K562 (cell line): Measurements from ENCODE around the gene OSGIN1. TPM values are rescaled to one million over a fixed set of nuclear protein-coding genes. Genes with fewer than 3 reads are reported as not detected.

Experiments
- CGGBP1 ChIP-seq: fragments of 250-450 bp; sonication (Bioruptor Pico); IDR thresholded peaks from 2 replicates; pipeline ENCODE4 v1.9.0; 2021; ENCODE audit warnings: mild to moderate bottlenecking
- CHCHD3 ChIP-seq: fragments of 250-450 bp; sonication (Bioruptor Pico); IDR thresholded peaks from 2 replicates; pipeline ENCODE4 v2.1.2; 2022; ENCODE audit warnings: mild to moderate bottlenecking
- EHMT2 ChIP-seq: fragments of 450-650 bp; IDR thresholded peaks from 2 replicates; pipeline ENCODE4 v1.6.1; 2018; ENCODE audit warnings: antibody characterized with exemption
- ETV6 ChIP-seq, 3 experiments: fragments of 150-350 bp in 1 of 3; sonication (generic) in 1 of 3; formaldehyde crosslinking in 1 of 3; IDR thresholded peaks; 2 replicates each; pipeline versions ENCODE4 v1.6.1 to v1.8.0; 2014 to 2022; ENCODE audit warnings: borderline replicate concordance in 2 of 3, low read depth in 2 of 3, antibody characterized with exemption in 1 of 3, low read length in 1 of 3, mild to moderate bottlenecking in 1 of 3, missing genetic modification reagents in 1 of 3
- MIER1 ChIP-seq: fragments of 450-650 bp; IDR thresholded peaks from 2 replicates; pipeline ENCODE4 v1.6.1; 2016; ENCODE audit warnings: antibody characterized with exemption, mild to moderate bottlenecking, low read depth
- MTA3 ChIP-seq: fragments of 450-650 bp; formaldehyde crosslinking; IDR thresholded peaks from 2 replicates; pipeline ENCODE4 v1.6.1; 2017; ENCODE audit warnings: mild to moderate bottlenecking, borderline replicate concordance
- NCOR1 ChIP-seq: fragments of 450-650 bp; IDR thresholded peaks from 2 replicates; pipeline ENCODE4 v1.6.1; 2016; ENCODE audit warnings: mild to moderate bottlenecking, moderate library complexity
- NELFE ChIP-seq: IDR thresholded peaks from 2 replicates; pipeline ENCODE4 v1.6.1; 2011; ENCODE audit warnings: mild to moderate bottlenecking; ENCODE audit not compliant: insufficient read depth, insufficient read length
- PTRF ChIP-seq: fragments of 450-650 bp; IDR thresholded peaks from 2 replicates; pipeline ENCODE4 v1.6.1; 2016; ENCODE audit warnings: mild to moderate bottlenecking, missing genetic modification characterization, missing compliant biosample characterization
- PTTG1 ChIP-seq: fragments of 450-650 bp; IDR thresholded peaks from 2 replicates; pipeline ENCODE4 v1.6.1; 2016; ENCODE audit warnings: low read depth, mild to moderate bottlenecking, missing genetic modification characterization, missing compliant biosample characterization
- RBM15 ChIP-seq: fragments of 200-400 bp; formaldehyde crosslinking; IDR thresholded peaks from 2 replicates; pipeline ENCODE4 v1.6.1; 2018; ENCODE audit warnings: mild to moderate bottlenecking, low read length, moderate library complexity; ENCODE audit not compliant: insufficient read depth
- SRSF3 ChIP-seq: fragments of 200-400 bp; formaldehyde crosslinking; IDR thresholded peaks from 2 replicates; pipeline ENCODE4 v1.6.1; 2016; ENCODE audit warnings: mild to moderate bottlenecking, low read length, moderate library complexity; ENCODE audit not compliant: insufficient read depth
- TCF3 ChIP-seq: sonication (generic); formaldehyde crosslinking; IDR thresholded peaks from 2 replicates; pipeline ENCODE4 v1.4.0; 2020; ENCODE audit warnings: mild to moderate bottlenecking, missing genetic modification reagents
- ZFP1 ChIP-seq: fragments of 450-650 bp; formaldehyde crosslinking; IDR thresholded peaks from 2 replicates; pipeline ENCODE4 v1.4.0; 2020; ENCODE audit warnings: mild to moderate bottlenecking, mixed read lengths
- ZNF253 ChIP-seq: fragments of 250-450 bp; sonication (Bioruptor Pico); conservative IDR thresholded peaks from 2 replicates; pipeline ENCODE4 v1.6.1; 2021; ENCODE audit warnings: mild to moderate bottlenecking
- ZNF3 ChIP-seq: fragments of 250-450 bp; sonication (Bioruptor Pico); IDR thresholded peaks from 2 replicates; pipeline ENCODE4 v1.5.0; 2021; ENCODE audit warnings: mild to moderate bottlenecking, moderate library complexity
- ZNF431 ChIP-seq: sonication (generic); formaldehyde crosslinking; IDR thresholded peaks from 2 replicates; pipeline ENCODE4 v1.8.0; 2022; ENCODE audit warnings: mild to moderate bottlenecking, missing genetic modification reagents
- ZNF766 ChIP-seq: fragments of 200-800 bp; sonication (Bioruptor generic); conservative IDR thresholded peaks from 2 replicates; pipeline ENCODE4 v1.6.1; 2016; ENCODE audit warnings: missing genetic modification characterization, missing compliant biosample characterization
- polyA plus RNA-seq, 8 experiments: library from polyadenylated mRNA; depleted of rRNA in 4 of 8; stranded (reverse) in 5 of 8; unstranded in 3 of 8; fragments of >200 nt; fragmentation: Nextera tagmentation in 2 of 8; fragmentation: Illumina TruSeq in 1 of 8; extraction: Ambion mirVana in 2 of 8; extraction: Trizol in 1 of 8; gene quantifications; 2 replicates each; pipeline versions ENCODE4 v1.2.1 to v1.2.3, GENCODE V29; 2011 to 2014; ENCODE audit warnings: inconsistent platforms in 1 of 8, missing spikeins in 1 of 8
- total RNA-seq, 7 experiments: library from RNA; depleted of rRNA in 6 of 7; stranded (reverse); fragments of >200 nt in 6 of 7; fragmentation: Illumina TruSeq in 2 of 7; extraction: Trizol in 2 of 7; gene quantifications; 2 replicates each; pipeline versions ENCODE4 v1.2.1 to v1.2.3, GENCODE V29; 2011 to 2021; ENCODE audit warnings: low replicate concordance in 1 of 7
- TF ChIP-seq, protein P1 (sequence below): fragments of 250-450 bp; sonication (Bioruptor Pico); IDR thresholded peaks from 2 replicates; pipeline ENCODE4 v1.5.0; 2021; ENCODE audit warnings: mild to moderate bottlenecking, borderline replicate concordance
- TF ChIP-seq, protein P2 (sequence below): conservative IDR thresholded peaks from 2 replicates; pipeline ENCODE4 v1.6.1; 2011; ENCODE audit warnings: low read depth, mild to moderate bottlenecking, low read length; ENCODE audit not compliant: control insufficient read depth
- TF ChIP-seq, protein P3 (sequence below): fragments of 450-650 bp; IDR thresholded peaks from 2 replicates; pipeline ENCODE4 v1.6.1; 2016; ENCODE audit warnings: antibody characterized with exemption

OSGIN1 gene
- total and polyA plus RNA-seq, 9 of the 15 experiments (the other 6 are each of a cell fraction or from before 2014, with no cell fraction given) = 0.03 to 3.6 (median 1.6) TPM

- no peak for TF ChIP-seq CGGBP1
- no peak for TF ChIP-seq ZNF253
- peak; percentile 82; the same call in 1 of the 2 replicates for TF ChIP-seq EHMT2
- TF ChIP-seq, protein P1, sequence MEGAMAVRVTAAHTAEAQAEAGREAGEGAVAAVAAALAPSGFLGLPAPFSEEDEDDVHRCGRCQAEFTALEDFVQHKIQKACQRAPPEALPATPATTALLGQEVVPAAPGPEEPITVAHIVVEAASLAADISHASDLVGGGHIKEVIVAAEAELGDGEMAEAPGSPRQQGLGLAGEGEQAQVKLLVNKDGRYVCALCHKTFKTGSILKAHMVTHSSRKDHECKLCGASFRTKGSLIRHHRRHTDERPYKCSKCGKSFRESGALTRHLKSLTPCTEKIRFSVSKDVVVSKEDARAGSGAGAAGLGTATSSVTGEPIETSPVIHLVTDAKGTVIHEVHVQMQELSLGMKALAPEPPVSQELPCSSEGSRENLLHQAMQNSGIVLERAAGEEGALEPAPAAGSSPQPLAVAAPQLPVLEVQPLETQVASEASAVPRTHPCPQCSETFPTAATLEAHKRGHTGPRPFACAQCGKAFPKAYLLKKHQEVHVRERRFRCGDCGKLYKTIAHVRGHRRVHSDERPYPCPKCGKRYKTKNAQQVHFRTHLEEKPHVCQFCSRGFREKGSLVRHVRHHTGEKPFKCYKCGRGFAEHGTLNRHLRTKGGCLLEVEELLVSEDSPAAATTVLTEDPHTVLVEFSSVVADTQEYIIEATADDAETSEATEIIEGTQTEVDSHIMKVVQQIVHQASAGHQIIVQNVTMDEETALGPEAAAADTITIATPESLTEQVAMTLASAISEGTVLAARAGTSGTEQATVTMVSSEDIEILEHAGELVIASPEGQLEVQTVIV (CRISPR knock-in tag) = no peak
- TF ChIP-seq ZNF766 (CRISPR knock-in tag) = no peak
- TF ChIP-seq ETV6 (IDR thresholded peaks at IDR 0.05; ENCODE audit: borderline replicate concordance in 1 of 2, low read depth in 2 of 2, low read length in 1 of 2) = peak in 1 of 2 experiments; percentile 76; a peak in 1 of 4 replicates
- no peak for TF ChIP-seq ETV6 (CRISPR knock-in tag; IDR thresholded peaks at IDR 0.05; ENCODE audit: borderline replicate concordance)
- TF ChIP-seq, protein P2, sequence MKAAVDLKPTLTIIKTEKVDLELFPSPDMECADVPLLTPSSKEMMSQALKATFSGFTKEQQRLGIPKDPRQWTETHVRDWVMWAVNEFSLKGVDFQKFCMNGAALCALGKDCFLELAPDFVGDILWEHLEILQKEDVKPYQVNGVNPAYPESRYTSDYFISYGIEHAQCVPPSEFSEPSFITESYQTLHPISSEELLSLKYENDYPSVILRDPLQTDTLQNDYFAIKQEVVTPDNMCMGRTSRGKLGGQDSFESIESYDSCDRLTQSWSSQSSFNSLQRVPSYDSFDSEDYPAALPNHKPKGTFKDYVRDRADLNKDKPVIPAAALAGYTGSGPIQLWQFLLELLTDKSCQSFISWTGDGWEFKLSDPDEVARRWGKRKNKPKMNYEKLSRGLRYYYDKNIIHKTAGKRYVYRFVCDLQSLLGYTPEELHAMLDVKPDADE = no peak
- no peak for TF ChIP-seq NCOR1
- TF ChIP-seq ZNF3 (CRISPR knock-in tag) = no peak
- TF ChIP-seq RBM15 = no peak
- no peak for TF ChIP-seq ZNF431 (CRISPR knock-in tag)
- TF ChIP-seq CHCHD3 (CRISPR knock-in tag) = no peak
- no peak for TF ChIP-seq MTA3
- no peak for TF ChIP-seq PTRF (tag)
- no peak for TF ChIP-seq PTTG1 (tag)
- TF ChIP-seq NELFE = no peak
- TF ChIP-seq, protein P3, sequence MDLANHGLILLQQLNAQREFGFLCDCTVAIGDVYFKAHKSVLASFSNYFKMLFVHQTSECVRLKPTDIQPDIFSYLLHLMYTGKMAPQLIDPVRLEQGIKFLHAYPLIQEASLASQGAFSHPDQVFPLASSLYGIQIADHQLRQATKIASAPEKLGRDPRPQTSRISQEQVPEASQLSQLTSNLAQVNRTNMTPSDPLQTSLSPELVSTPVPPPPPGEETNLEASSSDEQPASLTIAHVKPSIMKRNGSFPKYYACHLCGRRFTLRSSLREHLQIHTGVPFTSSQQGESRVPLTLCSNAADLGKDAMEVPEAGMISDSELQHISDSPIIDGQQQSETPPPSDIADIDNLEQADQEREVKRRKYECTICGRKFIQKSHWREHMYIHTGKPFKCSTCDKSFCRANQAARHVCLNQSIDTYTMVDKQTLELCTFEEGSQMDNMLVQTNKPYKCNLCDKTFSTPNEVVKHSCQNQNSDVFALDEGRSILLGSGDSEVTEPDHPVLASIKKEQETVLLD = no peak
- no peak for TF ChIP-seq TCF3 (CRISPR knock-in tag)
- no peak for TF ChIP-seq ZFP1 (CRISPR knock-in tag)
- TF ChIP-seq MIER1 = no peak
- TF ChIP-seq SRSF3 = no peak
Measured at GRCh38 chr16:83939266-83939855, 13.7 kb upstream of the OSGIN1 start (continued).
